ENCODE results near the gene LGALS12.
A peak's percentile ranks its signal among the peaks of the same experiment; 100 is the strongest.

The LGALS12 gene, protein sequence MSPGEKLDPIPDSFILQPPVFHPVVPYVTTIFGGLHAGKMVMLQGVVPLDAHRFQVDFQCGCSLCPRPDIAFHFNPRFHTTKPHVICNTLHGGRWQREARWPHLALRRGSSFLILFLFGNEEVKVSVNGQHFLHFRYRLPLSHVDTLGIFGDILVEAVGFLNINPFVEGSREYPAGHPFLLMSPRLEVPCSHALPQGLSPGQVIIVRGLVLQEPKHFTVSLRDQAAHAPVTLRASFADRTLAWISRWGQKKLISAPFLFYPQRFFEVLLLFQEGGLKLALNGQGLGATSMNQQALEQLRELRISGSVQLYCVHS

DNA sequence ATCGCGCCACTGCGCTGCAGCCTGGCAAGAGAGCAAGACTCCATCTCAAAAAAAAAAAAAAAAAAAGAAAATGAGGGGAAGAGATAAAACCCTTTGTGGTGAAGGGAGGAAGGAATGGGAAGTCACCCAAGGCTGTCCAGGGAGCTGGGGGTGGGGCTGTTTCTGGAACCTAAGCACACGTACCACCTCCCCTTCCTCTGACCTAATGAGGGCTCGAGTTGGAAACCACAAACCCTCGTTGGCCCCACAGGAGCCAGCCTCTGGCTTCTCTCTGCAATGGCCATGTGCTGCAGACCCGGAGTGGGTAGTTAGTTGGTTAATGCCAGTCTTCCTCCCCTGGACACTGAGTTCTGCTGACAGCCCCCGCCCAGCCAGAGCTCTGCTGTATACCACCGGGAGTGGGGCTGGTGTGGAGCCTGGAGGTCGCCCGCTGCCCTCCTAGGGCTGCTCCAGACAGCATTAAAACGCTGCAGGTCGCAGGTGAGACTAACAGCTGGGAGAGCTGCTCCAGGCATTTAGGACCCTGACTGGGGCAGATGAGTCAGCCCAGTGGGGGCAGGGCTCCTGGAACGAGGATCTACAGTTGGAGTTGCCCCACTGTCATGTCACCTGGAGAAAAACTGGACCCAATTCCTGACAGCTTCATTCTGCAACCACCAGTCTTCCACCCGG lies at the start of gene LGALS12:
Gene LGALS12, plus strand, starts transcription at position 228 of the 672 bp plus-strand sequence. Its CDS starts 375 bp downstream, at position 603.
- no peak for DNase-seq (ENCODE audit: low read depth)

DNA sequence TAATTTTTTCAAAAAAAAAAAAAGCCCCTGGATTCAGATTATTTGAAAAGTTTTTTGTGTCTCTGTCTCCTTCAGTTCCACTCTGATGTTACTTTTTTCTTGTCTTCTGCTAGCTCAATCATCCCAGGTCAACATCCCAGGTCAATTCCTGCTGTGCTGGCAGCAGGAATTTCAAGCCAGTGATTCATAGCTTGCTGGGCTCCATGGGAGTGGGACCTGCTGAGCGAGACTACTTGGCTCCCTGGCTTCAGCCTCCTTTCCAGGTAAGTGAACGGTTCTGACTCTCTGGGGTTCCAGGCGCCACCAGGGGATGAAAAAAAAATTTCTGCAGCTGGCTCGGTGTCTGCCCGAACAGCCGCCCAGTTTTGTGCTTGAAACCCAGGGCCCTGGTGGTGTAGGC lies 46.3 kb upstream of the LGALS12 start:
- no peak for DNase-seq (ENCODE audit: low read depth)

DNA sequence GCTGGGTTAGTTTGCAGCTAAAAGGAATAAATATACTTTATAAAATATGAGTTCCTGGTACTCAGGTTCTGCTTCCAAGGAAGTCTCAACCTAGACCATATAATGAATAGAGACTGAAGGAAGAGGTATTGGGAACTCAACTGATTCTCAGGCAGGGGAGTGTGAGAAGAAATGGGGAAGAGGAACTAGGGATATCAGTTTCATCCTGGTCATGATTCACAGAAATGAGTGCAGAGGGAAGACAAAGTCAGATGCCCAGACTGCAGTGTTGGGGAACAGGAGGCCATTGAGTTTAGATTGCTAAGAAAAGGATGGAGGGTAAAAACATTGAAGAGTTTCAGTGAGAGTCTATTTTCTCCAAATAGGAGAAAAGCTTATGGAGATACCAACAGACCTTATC lies 43.7 kb upstream of the LGALS12 start:
- no peak for DNase-seq (ENCODE audit: low read depth)

DNA sequence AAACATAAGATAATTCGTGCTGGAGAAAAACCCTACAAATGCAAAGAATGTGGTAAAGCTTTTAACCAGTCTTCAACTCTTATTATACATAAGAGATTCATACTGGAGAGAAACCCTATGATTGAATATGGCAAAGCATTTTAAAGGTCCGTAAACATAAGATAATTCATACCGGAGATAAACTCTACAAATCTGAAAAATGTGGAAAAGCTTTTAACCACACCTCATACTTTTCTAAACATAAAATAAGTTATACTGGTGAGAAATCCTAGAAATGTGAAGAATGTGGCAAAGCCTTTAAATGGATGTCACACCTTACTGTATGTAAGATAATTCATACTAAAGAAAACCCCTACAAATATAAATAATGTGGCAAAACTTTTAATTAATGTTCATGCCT lies 35.6 kb upstream of the LGALS12 start:
- no peak for DNase-seq (ENCODE audit: low read depth)

DNA sequence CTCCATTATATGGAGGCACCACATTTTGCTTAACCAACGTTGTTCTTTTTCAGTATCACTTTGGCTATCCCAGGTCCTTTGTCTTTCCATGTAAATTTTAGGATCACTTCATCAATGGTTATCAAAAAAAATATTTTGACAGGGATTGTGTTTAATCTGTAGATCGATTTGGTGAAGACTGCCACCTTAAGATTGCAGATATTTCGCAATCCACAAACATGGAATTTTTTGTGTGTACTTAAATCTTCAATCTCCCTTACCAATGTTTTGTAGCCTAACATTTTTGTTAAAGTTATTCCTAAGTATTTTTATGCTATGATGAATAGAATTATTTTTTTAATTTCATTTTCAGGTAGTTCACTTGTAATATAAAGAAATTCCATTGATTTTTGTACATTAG lies 33.5 kb upstream of the LGALS12 start:
- DNase-seq (ENCODE audit: low read depth): no peak

DNA sequence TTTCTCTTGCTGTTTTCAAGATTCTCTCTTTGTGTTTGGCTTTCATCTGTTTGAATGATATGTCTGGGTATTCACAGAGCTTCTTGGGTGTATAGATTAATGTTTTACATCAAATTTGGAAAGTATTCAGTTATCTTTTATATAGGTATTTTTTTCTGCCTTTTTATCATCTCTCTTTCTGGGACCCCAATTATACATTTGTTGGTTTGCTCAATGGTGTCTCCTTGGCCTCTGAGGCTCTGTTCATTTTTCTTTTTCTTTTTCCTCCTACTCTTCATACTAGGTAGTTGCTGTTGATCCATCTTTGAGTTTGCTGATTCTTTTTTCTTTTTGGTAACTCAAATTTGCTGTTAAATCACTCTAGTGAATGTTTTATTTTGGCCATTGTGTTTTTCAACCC lies 29.3 kb upstream of the LGALS12 start:
- no peak for DNase-seq (ENCODE audit: low read depth)

DNA sequence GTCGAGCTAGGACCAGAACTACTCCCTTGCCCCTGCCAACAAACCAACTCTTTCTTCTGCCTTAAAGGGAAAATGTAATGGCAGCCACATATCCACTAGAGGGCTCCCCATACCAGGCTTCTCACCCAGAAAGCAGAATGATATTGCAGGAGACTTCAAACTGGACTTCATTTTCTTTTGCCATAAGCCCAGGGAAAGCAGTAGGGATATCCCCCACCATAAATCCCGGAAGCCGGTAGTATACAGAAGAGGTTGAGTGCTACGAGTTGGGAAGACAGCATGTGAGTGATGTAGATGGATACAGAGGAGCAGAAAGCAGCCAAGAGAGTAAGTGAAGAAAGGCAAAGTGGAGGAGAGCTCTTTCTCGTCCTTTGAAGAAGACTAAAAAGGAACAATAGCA lies 27.0 kb upstream of the LGALS12 start:
- DNase-seq (ENCODE audit: low read depth): peak; percentile 83

DNA sequence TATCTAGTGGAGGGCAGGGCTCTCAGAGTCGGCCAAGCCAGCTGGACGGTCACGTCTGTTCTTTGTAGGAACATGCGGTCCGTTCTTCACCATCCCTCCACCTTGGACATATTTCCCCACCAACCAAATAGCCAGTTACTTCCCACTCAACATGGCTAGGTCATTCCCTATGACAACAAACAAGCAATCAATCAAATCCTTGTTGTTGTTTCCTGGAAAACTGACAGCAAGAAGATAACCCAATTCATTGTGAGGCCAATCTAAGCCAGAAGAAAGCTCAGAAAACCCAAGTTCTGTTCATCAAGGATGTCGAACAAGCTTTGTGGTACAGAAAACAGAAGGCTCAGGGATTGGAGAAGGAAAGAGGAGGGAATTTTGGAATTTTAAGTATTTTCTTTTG lies 25.8 kb upstream of the LGALS12 start:
- no peak for DNase-seq (ENCODE audit: low read depth)

DNA sequence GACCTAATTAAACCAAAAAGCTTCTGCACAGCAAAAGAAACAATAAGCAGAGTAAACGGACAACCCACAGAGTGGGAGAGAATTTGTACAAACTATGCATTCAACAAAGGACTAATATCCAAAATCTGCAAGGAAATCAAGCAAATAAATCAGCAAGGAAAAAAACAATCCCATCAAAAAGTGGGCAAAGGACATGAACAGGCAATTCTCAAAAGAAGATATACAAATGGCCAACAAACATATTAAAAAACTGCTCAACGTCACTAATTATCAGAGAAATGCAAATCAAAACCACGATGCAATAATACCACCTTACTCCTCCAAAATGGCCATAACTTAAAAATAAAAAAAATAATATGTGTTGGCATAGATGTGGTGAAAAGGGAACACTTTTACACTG lies 20.1 kb upstream of the LGALS12 start:
- no peak for DNase-seq (ENCODE audit: low read depth)

DNA sequence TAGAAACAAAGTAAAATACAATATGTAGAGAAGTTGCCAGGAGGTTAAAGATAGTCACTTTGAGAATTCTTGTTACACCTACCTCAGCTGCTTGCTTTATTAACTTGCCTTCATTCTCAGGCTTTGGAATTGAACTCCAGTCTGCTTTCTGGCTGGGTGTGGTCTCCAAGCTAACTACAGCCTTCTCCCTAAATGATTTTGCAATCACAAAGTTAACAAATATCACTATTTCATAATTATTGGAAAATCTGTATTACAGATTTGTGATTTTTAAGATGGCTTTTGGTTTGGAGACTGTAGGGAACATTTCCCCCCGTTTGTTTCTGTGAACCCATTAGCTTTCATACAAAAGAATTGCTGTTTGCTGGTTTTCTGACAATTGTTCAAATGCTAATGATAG lies 17.1 kb upstream of the LGALS12 start:
- no peak for DNase-seq (ENCODE audit: low read depth)

DNA sequence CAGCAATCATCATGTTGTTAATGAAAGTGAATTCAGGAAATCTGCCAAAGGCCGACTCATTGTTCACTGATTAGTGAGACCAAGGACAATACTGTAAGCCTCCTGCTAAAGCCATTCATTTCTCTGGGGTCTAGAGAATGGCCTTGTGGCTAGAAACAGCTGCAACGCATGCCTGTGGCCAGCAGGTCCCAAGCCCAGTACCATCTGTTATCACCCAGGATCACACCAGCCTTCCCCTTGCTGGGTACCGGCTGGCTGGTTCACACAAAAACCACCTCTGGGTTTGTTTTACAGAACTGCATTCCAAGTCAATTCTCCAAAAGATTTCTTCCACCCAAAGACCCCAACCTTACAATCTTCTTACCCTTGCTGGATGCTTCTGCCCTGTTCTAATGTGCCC lies 16.0 kb upstream of the LGALS12 start:
- DNase-seq (ENCODE audit: low read depth): peak; percentile 63

DNA sequence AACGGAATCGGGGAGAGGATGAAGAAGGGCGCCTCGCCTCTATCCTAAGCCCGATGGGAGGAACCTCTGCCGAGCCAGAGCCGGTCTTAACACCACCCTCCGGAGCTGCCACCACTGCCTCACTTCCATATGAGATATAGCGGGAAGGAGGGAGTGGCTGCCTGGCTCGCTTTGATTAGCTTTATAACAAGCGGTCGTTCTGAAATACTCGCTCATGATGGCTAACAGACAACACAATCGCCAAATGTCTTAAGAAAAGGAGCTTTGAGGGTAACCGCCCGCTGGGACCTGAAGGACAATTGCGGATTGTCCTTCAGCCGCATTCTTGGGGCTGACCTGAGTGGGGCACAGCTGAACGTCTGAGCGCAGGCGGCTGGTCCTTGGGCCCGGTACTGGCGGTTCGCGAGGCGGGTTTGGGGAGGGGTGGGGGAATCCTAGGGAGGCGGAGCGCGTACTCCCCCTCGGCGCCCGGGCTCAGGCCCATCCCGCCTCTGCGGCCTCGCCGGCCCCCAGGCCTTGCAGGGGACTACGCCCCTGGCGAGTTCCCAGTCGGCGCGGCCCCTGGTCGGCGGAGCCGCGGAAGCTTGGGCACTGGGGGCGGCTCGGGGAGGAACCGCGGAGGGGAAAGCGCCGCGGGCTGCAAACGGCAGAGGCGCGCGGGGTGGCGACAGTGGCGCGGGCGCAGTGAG lies 15.2 kb upstream of the LGALS12 start, which contains the start of gene PLAAT5:
Gene PLAAT5, minus strand, starts transcription at position 617 of the 689 bp plus-strand sequence. Its CDS starts 133 bp downstream, at position 484.
- DNase-seq (ENCODE audit: low read depth): peak; percentile 26

DNA sequence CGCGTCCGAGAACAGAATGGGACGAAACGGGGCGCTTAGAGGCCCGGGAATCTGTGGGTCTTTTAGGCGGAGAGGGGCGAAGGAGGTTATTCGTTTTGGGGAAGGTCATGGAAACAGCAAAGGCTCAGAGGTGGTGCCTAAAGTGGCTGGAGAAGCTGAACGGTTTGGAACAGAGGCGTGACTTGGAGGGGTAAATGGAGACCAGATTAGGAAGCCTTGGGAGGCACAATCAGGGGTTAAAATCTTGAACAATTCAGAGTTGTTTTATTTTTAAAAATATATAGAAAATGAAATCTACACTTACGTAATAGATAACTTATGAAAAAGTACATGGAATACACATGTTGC lies 14.7 kb upstream of the LGALS12 start:
- no peak for DNase-seq (ENCODE audit: low read depth)

DNA sequence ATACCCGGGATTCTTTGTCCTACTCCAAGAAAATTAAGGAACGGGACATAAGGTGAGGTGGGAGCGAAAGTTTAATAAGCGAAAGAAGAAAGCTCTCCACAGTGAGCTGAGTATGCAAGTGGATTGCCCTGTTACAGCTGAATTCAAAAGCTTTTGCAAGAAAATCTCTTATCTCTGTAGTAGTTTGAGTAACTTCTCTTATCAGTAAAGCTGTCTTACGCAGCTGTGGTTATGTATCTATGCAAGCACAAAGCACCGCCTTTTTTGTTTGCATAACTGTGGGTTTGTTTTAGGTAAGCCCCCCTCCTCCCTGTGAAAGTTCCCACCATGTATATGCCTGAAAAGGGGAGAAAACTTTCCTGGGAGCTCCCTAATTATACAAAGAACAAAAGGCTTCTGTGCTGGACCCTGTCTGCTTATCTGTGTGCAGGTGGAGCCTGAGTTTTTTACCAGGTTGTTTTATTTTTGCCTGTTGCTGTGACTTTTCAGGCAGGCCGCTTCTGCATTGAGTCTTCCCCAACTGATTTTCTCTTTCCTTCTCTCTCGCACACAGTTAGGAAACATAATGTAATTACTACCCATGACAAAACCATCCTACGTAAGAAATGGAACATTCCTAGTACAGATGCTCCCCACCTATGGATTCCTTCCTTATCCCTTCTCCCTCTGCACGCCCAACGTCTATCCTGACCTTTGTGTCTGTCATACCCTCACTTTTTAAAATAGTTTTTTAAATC lies 14.1 kb upstream of the LGALS12 start:
- DNase-seq (ENCODE audit: low read depth): peak; percentile 75

DNA sequence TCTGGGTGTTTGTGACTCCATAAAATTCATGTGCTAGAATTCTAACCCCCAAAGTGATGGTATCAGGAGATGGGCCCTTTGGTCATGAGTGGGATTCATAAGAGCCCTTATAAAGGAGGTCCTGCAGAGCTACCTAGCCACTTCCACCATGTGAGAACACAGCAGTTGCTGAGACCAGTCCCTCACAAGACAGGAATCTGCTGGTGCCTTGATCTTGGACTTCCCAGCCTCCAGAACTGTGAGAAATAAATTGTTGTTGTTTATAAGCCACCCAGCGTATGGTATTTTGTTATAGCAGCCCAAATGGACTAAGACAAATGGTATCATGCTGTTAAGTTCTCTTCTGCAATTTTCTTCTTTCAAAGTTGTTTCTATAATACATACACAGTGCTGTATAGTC lies 13.4 kb upstream of the LGALS12 start:
- no peak for DNase-seq (ENCODE audit: low read depth)

DNA sequence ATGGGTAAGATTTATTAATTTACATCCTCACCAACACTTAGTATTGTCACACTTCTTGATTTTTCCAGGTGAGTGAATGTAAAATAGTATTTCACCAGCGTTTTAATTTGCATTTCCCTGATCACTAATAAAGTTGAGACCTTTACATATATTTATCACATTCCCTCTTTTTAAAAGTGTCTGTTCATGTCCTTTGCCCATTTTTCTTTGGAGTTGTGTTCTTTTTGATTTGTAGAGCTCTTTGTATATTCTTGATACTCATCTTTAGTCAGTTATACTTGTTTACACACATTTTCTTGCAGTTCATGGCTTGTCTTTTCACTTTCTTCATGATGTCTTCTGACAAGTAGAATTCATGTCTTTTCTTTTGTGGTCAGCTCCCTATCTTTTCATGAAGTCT lies 12.8 kb upstream of the LGALS12 start:
- no peak for DNase-seq (ENCODE audit: low read depth)

DNA sequence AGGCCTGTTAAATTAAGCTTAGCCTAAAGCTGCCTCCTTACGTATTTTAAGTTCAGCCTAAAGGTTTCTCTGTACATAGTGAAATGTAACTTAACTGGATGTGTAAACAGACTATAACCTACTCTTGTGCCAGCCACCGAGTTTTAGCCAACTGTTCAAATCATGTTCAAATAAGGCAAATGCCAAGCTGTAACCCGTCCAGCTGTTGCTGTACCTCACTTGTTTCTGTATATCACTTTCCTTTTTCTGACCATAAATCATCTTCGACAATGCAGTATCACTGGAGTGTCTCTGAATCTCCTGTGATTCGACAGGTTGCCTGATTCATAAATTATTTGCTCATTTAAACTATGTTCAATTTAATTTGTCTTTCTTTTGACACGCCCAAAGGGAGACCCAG lies 10.9 kb upstream of the LGALS12 start:
- DNase-seq (ENCODE audit: low read depth): no peak

DNA sequence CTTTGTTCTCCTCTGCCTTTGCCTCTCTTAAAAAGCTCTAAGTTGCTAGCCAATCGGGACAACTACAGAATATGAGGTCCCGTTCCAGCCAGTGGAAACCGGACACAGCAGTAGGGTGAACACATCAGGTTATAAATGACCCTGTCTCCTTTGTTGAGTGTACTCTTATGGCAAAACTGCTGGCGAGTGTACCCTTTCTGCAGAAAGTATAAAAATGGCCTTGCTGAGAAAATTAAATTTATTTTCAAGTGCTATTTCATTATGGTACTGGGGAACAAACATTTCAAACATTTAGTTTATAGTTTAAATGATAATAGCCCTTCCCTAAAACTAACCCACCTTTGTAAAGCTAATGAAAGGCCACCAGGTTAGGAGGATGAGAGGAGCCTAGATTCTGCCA lies 6.0 kb upstream of the LGALS12 start:
- no peak for DNase-seq (ENCODE audit: low read depth)

DNA sequence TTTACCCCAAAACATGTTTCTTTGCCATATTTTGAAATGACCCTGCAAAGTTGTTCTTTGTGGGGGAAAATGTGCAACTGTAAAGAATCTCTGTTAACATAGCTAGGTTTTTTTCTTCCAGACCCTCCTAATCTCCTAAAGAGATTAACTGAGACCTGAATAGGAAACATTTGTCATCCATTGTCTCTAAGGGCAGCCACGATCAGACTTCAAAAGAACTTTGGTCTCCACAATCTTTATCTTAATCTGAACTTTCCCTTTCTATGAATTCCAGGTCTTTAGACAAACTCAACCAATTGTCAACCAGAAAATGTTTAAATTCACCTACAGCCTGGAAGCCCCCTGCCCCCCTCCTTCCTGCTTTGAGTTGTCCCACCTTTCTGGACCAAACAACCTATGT lies 4.6 kb upstream of the LGALS12 start:
- DNase-seq (ENCODE audit: low read depth): no peak

DNA sequence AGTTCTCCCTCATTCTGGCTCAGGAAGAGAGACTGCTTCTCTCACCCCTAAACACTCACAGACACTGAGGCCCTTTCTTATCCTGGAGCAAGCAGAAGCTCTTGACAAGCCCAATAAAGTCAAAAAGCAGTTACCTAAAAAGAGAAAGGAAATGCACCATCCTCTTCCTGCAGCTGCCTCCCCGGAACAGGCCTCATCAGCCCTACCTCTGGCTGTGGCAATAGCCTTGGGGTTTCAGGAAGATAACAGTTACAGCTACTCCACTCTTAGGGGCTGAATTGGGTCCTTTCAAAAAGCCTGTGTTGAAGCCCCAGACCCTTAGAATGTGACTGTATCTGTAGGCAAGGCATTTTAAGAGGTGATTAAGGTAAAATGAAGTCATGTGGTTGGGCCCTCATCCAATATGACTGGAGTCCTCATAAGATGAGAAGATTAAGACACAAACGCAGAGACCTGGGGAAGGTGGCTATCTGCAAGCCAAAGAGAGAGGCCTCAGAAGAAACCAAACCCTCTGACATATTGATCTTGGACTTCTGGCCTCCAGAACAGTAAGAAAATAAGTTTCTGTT lies 3.5 kb upstream of the LGALS12 start:
- no peak for DNase-seq (ENCODE audit: low read depth)

DNA sequence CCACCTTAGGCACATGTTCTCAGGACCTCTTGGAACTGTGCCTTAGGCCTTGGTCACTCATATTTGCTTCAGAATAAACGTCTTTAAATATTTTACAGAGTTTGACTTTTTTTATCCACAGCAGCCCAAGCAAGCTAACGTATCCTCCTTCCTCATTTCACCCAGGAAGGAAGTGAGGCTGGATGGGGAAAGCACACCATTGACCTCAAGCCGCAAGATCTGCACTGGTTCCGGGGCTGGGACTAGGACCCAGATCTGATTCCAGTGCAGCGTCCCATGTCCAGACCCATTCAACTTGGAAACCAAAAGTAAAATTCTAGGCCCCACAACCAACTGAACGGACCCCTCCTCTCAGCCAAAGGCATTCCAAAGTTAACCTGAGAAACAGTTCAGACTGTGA lies 2.4 kb upstream of the LGALS12 start:
- no peak for DNase-seq (ENCODE audit: low read depth)

DNA sequence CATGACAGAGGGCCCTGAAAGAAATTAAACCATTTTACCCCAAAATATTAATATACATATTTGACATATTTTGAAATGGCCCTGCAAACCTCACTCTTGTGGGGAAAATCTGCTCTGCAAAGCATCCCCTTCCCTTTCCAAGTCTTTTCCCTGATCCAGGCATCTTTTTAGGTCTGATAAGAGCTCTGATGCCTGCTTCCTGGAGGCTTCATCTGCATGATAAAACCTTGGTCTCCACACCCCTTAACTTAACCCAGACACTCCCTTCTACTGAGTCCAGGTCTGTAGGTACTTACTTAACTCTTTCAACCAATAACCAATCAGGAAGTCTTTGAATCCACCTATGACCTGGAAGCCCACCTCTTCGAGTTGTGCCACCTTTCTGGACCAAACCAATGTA lies 1.8 kb upstream of the LGALS12 start:
- DNase-seq (ENCODE audit: low read depth): no peak

Data from iris pigment epithelial cell (primary cell).